Heart left ventricle (tissue), 16 donors: ENCODE data around the gene GPR37. TPM values are rescaled to one million over a fixed set of nuclear protein-coding genes. Genes with fewer than 3 reads are reported as not detected.

Source experiments
- ATAC-seq, 4 donors: fragments of 200-7000 bp; cut with Tn5 transposase; one replicate each; pipeline ENCODE4 v1.9.1; 2020 to 2022; ENCODE audit warnings: moderate library complexity in 4 of 4, mild to moderate bottlenecking in 3 of 4, moderate number of reproducible peaks in 1 of 4
- DNase-seq, 5 donors: peaks; one replicate each; pipeline ENCODE4 v3.0.0-alpha.2; 2020
- H3K27ac ChIP-seq, 12 donors: fragments of 200-600 bp; sonication (generic) in 4 of 12; one replicate each; pipeline versions ENCODE4 v1.5.0 to v1.8.0; 2016 to 2022; ENCODE audit warnings: mild to moderate bottlenecking in 2 of 12
- H3K27me3 ChIP-seq, 9 donors: fragments of 200-600 bp; sonication (generic) in 2 of 9; one replicate each; pipeline versions ENCODE4 v1.5.1 to v1.8.0; 2016 to 2022; ENCODE audit warnings: mild to moderate bottlenecking in 3 of 9
- H3K36me3 ChIP-seq, 9 donors: fragments of 200-600 bp; sonication (generic) in 2 of 9; one replicate each; pipeline versions ENCODE4 v1.5.0 to v1.8.0; 2018 to 2022; ENCODE audit warnings: mild to moderate bottlenecking in 2 of 9
- H3K4me1 ChIP-seq, 12 donors: fragments of 200-600 bp; sonication (generic) in 4 of 12; one replicate each; pipeline versions ENCODE4 v1.5.0 to v1.8.0; 2016 to 2022; ENCODE audit warnings: mild to moderate bottlenecking in 3 of 12
- H3K4me3 ChIP-seq, 12 donors: fragments of 200-600 bp; sonication (generic) in 4 of 12; one replicate each; pipeline versions ENCODE4 v1.5.0 to v1.8.0; 2017 to 2022; ENCODE audit warnings: mild to moderate bottlenecking in 9 of 12, moderate library complexity in 4 of 12
- H3K9me3 ChIP-seq, 12 donors: fragments of 200-600 bp; sonication (generic) in 4 of 12; one replicate each; pipeline versions ENCODE4 v1.5.0 to v1.8.0; 2016 to 2022; ENCODE audit warnings: mild to moderate bottlenecking in 1 of 12
- POLR2A ChIP-seq, 2 donors: fragments of 450-650 bp; IDR thresholded peaks; one replicate each; pipeline ENCODE4 v1.6.1; 2017; ENCODE audit warnings: antibody characterized with exemption in 2 of 2, mild to moderate bottlenecking in 2 of 2, moderate library complexity in 2 of 2
- WGBS, 4 donors: extraction: QIAGEN DNeasy Blood & Tissue Kit in 2 of 4; methylation state at CpG; one replicate each; pipeline versions ENCODE4 v1.1.5 to v1.1.7; 2013 to 2018; 5-methylcytosine and 5-hydroxymethylcytosine counted together
- intact Hi-C, 10 donors: fragments of 100-400 bp; cut with DNase I; formaldehyde crosslinking; loops; one replicate each; pipeline versions ENCODE4 v1.11.1 to v1.14.2; 2022
- polyA plus RNA-seq, 2 donors: library from polyadenylated mRNA; stranded (reverse); fragments of 200-250 nt; gene quantifications; one replicate each; pipeline ENCODE4 v1.2.3, GENCODE V29; 2013
- total RNA-seq, 9 donors: library from RNA; depleted of rRNA in 2 of 9; stranded (reverse); fragments of >200 nt in 2 of 9; fragmentation: NEBNext Ultra II Directional in 3 of 9; extraction: Animal tissue kit (Norgen Biotek cat#: 25700) in 3 of 9; gene quantifications; one replicate each; pipeline versions ENCODE4 v1.1.0 to v1.2.4, GENCODE V29; 2016 to 2023
- TF ChIP-seq, protein P1 (sequence below), 12 donors: fragments of 200-600 bp; sonication (generic) in 4 of 12; IDR thresholded peaks; one replicate each; pipeline versions ENCODE4 v1.5.0 to v1.8.0; 2018 to 2022; ENCODE audit warnings: antibody characterized with exemption in 12 of 12, mild to moderate bottlenecking in 5 of 12
- donor health status: ischemic (EF 13 %, LVEDD 7.1; RV severe dilation, severe dysfunction).
- donor health status: healthy with polysubstance abuse.
- donor health status: DM: no; HTN: yes; CAD: no.
- donor health status: DM: no; HTN: no; CAD: no.
- donor health status: ischemic (EF 25% LVEDD 6.9; RV normal size, moderate dysfunction).
- donor health status: ischemic (EF 25% LVEDD 5.7; RV mildly dilated, moderate dysfunction).
- donor health status: healthy.
- donor health status: DM: yes; HTN: yes; CAD: no.
- donor health status: ischemic (EF 35%, LVEDD 5.7; RV mildly dilated, moderate dysfunction).
- donor health status: nonischemic (EF 11% LVEDD 7.7; RV severe dilation, severe dysfunction).
- donor health status: DM: yes; HTN: yes; CAD: no.
- donor health status: PGD.
- donor health status: ischemic (EF 29% LVEDD 5.4; RV normal size, mild dysfunction).
- donor health status: nonischemic (EF 23%, LVEDD 6.1; RV moderate dilation, normal function).

The GPR37 gene
- total and polyA plus RNA-seq, 11 donors: 0.01 to 0.48 (median 0.25) TPM; not detected in 8

DNA sequence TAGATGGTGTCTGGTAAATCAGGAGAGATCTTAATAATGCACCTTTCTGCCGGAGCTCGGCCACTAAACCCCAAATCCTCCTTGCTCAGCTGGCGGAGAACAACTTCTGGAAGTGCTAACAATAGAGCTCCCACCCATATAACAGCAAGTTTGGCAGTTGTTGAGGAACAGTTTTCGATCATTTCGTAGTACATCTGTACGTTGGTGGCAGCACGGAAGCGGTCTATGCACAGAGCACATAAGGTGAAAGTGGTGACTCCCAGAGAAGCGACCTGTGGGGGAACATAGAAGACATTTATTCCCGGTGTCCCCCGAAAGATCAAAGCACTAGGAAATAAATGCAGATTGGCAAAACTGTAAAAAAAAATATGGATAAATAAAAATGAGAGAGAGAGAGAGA, 18.5 kb downstream of the GPR37 start:
- WGBS, 4 donors: 91 to 94% (median 93%) methylated on average over 11 of the region's 11 CpGs
- intact Hi-C loops: no loop called here

DNA sequence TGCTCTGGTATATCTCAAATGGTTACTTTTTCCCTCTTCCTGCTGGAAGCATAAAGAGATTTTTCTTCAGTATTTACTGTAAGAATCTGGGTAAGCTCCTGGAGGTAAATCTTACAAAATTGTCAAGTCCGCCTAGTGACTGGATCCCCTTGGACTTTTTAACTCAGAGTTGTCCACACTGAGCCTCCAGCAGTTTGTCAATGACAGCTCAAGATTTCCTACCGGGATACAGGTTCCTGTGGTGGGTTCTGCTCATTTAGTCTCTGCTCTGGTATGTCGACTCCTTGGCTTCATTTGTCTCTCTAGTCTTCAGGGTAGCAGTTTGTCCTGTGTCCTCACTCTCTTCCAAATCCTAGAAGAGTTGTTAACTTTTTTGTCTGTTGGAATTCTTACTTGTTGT, 27.0 kb downstream of the GPR37 start:
- intact Hi-C loops: no loop called here
- ATAC-seq: no peak
- WGBS, 4 donors: 42 to 56% (median 49%) methylated on average over 3 of the region's 3 CpGs

More for the DNA sequence above, 18.5 kb downstream of the GPR37 start:
- ATAC-seq: no peak
- H3K27ac ChIP-seq: no peak overlapping the region
- no peaks in the 10 kb centered on the region for H3K36me3 ChIP-seq
- no peaks in the 10 kb centered on the region for H3K4me1 ChIP-seq
- H3K4me3 ChIP-seq: no peak overlapping the region
- H3K9me3 ChIP-seq: no peaks in the 10 kb centered on the region
- H3K27me3 ChIP-seq: peaks cover 0 to 12% (median 0%) of the 10 kb centered on the region in 9 donors
- TF ChIP-seq POLR2A (IDR thresholded peaks at IDR 0.05): no peak
- TF ChIP-seq, protein P1, sequence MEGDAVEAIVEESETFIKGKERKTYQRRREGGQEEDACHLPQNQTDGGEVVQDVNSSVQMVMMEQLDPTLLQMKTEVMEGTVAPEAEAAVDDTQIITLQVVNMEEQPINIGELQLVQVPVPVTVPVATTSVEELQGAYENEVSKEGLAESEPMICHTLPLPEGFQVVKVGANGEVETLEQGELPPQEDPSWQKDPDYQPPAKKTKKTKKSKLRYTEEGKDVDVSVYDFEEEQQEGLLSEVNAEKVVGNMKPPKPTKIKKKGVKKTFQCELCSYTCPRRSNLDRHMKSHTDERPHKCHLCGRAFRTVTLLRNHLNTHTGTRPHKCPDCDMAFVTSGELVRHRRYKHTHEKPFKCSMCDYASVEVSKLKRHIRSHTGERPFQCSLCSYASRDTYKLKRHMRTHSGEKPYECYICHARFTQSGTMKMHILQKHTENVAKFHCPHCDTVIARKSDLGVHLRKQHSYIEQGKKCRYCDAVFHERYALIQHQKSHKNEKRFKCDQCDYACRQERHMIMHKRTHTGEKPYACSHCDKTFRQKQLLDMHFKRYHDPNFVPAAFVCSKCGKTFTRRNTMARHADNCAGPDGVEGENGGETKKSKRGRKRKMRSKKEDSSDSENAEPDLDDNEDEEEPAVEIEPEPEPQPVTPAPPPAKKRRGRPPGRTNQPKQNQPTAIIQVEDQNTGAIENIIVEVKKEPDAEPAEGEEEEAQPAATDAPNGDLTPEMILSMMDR (IDR thresholded peaks at IDR 0.05): no peak
- DNase-seq: no peak

GRCh38 chr7:124737760-124738300, 27.8 kb downstream of the GPR37 start:
- H3K9me3 ChIP-seq: no peaks in the 10 kb centered on the region
- intact Hi-C loops: no loop called here
- no peak overlapping the region for H3K27ac ChIP-seq
- no peaks in the 10 kb centered on the region for H3K4me1 ChIP-seq
- DNase-seq (no peak), ATAC-seq (no peak)
- no peaks in the 10 kb centered on the region for H3K27me3 ChIP-seq
- H3K4me3 ChIP-seq: no peak overlapping the region
- TF ChIP-seq, protein P1 (IDR thresholded peaks at IDR 0.05): no peak
- TF ChIP-seq POLR2A (IDR thresholded peaks at IDR 0.05): no peak
- 56 to 69% (median 61%) methylated on average over 2 of the region's 2 CpGs for WGBS, 4 donors
- H3K36me3 ChIP-seq: no peaks in the 10 kb centered on the region

More for the DNA sequence above, 27.0 kb downstream of the GPR37 start:
- Histone ChIP-seq H3K4me1 (no peaks in the 10 kb centered on the region), H3K27me3 (no peaks in the 10 kb centered on the region), H3K9me3 (no peaks in the 10 kb centered on the region), H3K4me3 (no peak overlapping the region), H3K27ac (no peak overlapping the region), H3K36me3 (no peaks in the 10 kb centered on the region)
- no peak for DNase-seq
- TF ChIP-seq, protein P1 (IDR thresholded peaks at IDR 0.05): no peak
- TF ChIP-seq POLR2A (IDR thresholded peaks at IDR 0.05): no peak

DNA sequence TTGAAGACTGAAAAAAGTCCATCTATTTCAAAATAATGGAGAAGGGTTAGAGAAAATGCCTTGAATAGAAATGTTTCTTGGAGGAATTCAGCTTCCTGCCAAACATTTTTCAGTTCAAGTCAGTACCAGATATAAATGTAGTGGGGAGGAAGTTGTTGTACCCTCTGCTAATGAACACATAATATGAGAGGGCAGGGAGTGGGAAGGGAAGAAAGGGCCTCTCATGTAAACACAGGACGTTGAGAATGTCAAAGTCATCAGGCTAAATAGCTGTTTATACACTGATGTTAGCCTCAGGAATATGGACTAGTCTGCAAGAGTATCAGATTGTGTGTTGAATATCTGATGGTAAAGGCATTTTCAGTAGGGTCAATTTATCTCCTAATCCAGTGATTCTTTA, 37.0 kb downstream of the GPR37 start:
- DNase-seq (no peak), ATAC-seq (no peak)
- Histone ChIP-seq H3K4me3 (no peak overlapping the region), H3K4me1 (no peaks in the 10 kb centered on the region), H3K36me3 (no peaks in the 10 kb centered on the region), H3K9me3 (no peaks in the 10 kb centered on the region), H3K27me3 (no peaks in the 10 kb centered on the region), H3K27ac (no peak overlapping the region)
- 13 to 25% (median 18%) methylated on average over 1 of the region's 1 CpG for WGBS, 4 donors
- intact Hi-C loops: no loop called here
- no peak for TF ChIP-seq POLR2A (IDR thresholded peaks at IDR 0.05)
- TF ChIP-seq, protein P1 (IDR thresholded peaks at IDR 0.05): no peak
